Keratinocyte (primary cell): Measurements from ENCODE around the gene SRF. TPM values are rescaled to one million over a fixed set of nuclear protein-coding genes. Genes with fewer than 3 reads are reported as not detected.

Experiments used
- DNase-seq: peaks from one replicate; pipeline ENCODE4 v3.0.0-alpha.2; 2011; ENCODE audit warnings: low read depth, missing footprints, low spot score
- FAIRE-seq: peaks from 2 replicates; lab custom pipeline; 2011; peaks lifted over from hg19 to GRCh38; lab: Jason Lieb, UNC
- H2AFZ ChIP-seq: 2 replicates; pipeline ENCODE4 v1.6.0; 2012; ENCODE audit warnings: low read length, control low read depth, inconsistent platforms; ENCODE audit not compliant: control insufficient read depth
- H3K27ac ChIP-seq: 2 replicates; pipeline ENCODE4 v1.5.1; 2011; ENCODE audit warnings: low read length; ENCODE audit not compliant: control insufficient read depth, insufficient read depth
- H3K27me3 ChIP-seq: 3 replicates; pipeline ENCODE4 v1.6.0; 2011; ENCODE audit warnings: low read length; ENCODE audit not compliant: control insufficient read depth, insufficient read depth; ENCODE audit errors: extremely low read depth
- H3K36me3 ChIP-seq, 2 experiments: 2 replicates in 1 of 2; 3 replicates in 1 of 2; pipeline ENCODE4 v1.5.1; 2011; ENCODE audit warnings: low read length in 2 of 2, mild to moderate bottlenecking in 1 of 2; ENCODE audit not compliant: control insufficient read depth in 2 of 2, insufficient read depth in 2 of 2; ENCODE audit errors: extremely low read depth in 1 of 2
- H3K4me1 ChIP-seq: 3 replicates; pipeline ENCODE4 v1.5.1; 2011; ENCODE audit warnings: low read length; ENCODE audit not compliant: control insufficient read depth, insufficient read depth; ENCODE audit errors: extremely low read depth
- H3K4me2 ChIP-seq: 3 replicates; pipeline ENCODE4 v1.6.0; 2011; ENCODE audit warnings: low read depth, low read length; ENCODE audit not compliant: control insufficient read depth, insufficient read depth; ENCODE audit errors: extremely low read depth
- H3K4me3 ChIP-seq, 3 experiments: fragments of 200-600 bp in 1 of 3; sonication (generic) in 1 of 3; 2 replicates in 2 of 3; 3 replicates in 1 of 3; pipeline ENCODE4 v1.5.1; 2011 to 2016; ENCODE audit warnings: low read length in 3 of 3, mild to moderate bottlenecking in 3 of 3, control low read depth in 2 of 3, inconsistent platforms in 1 of 3, low read depth in 1 of 3, mixed read lengths in 1 of 3, mixed run types in 1 of 3, moderate library complexity in 1 of 3; ENCODE audit not compliant: control insufficient read depth in 2 of 3, insufficient read depth in 2 of 3; ENCODE audit errors: extremely low read depth in 1 of 3
- H3K79me2 ChIP-seq: 2 replicates; pipeline ENCODE4 v1.6.0; 2012; ENCODE audit warnings: low read length; ENCODE audit not compliant: control insufficient read depth, insufficient read depth
- H3K9ac ChIP-seq: 3 replicates; pipeline ENCODE4 v1.6.0; 2011; ENCODE audit warnings: low read length; ENCODE audit not compliant: control insufficient read depth, insufficient read depth; ENCODE audit errors: extremely low read depth
- H3K9me1 ChIP-seq: 3 replicates; pipeline ENCODE4 v1.6.0; 2011; ENCODE audit warnings: low read length; ENCODE audit not compliant: control insufficient read depth, insufficient read depth; ENCODE audit errors: extremely low read depth
- H3K9me3 ChIP-seq: 2 replicates; pipeline ENCODE4 v1.5.1; 2012; ENCODE audit warnings: low read depth, low read length; ENCODE audit not compliant: control insufficient read depth
- H4K20me1 ChIP-seq: 3 replicates; pipeline ENCODE4 v1.6.0; 2011; ENCODE audit warnings: low read length; ENCODE audit not compliant: control insufficient read depth, insufficient read depth; ENCODE audit errors: extremely low read depth
- EZH2 ChIP-seq: IDR thresholded peaks from one replicate; pipeline ENCODE4 v1.6.1; 2012; ENCODE audit warnings: inconsistent platforms, mild to moderate bottlenecking, low read length, moderate library complexity
- dilution Hi-C: fragments of 300-500 bp; cut with MboI; formaldehyde crosslinking; loops from one replicate; pipeline ENCODE4 v1.7.0; 2020; ENCODE audit warnings: low sequenced_read_pairs; ENCODE audit not compliant: extremely low pct_ligation_motif_present
- polyA plus RNA-seq, 5 experiments: library from polyadenylated mRNA; depleted of rRNA in 3 of 5; stranded (reverse) in 3 of 5; stranded (forward) in 1 of 5; unstranded in 1 of 5; fragments of >200 nt; gene quantifications; 1 replicate in 1 of 5; 2 replicates in 3 of 5; 3 replicates in 1 of 5; pipeline versions ENCODE4 v1.2.1 to v1.2.3, GENCODE V29; 2011 to 2012; ENCODE audit warnings: missing spikeins in 2 of 5, low read depth in 1 of 5, low replicate concordance in 1 of 5
- TF ChIP-seq, protein P1 (sequence below), 3 experiments: IDR thresholded peaks in 1 of 3; conservative IDR thresholded peaks in 1 of 3; optimal IDR thresholded peaks in 1 of 3; 2 replicates in 2 of 3; 3 replicates in 1 of 3; pipeline versions ENCODE3 to v1.5.1; 2011; ENCODE audit warnings: low read length in 3 of 3, mild to moderate bottlenecking in 3 of 3, moderate library complexity in 2 of 3, control low read depth in 1 of 3, inconsistent platforms in 1 of 3; ENCODE audit not compliant: insufficient read depth in 2 of 3; ENCODE audit errors: extremely low read depth in 1 of 3

Gene SRF
- polyA plus RNA-seq, 1 donor (not counting 4 experiments of a cell fraction or from before 2014, with no cell fraction given), result 28.5 TPM

GRCh38 chr6:43229803-43230620 is 58.9 kb downstream of the SRF start:
- dilution Hi-C loops, result no loop called here
- Histone ChIP-seq H3K9ac (no peak overlapping the region), H2AFZ (peak overlapping the region; percentile 88), H3K9me3 (no peaks in the 10 kb centered on the region), H3K9me1 (no peaks in the 10 kb centered on the region), H3K4me1 (peaks cover 11% of the 10 kb centered on the region), H3K27me3 (no peaks in the 10 kb centered on the region), H4K20me1 (no peaks in the 10 kb centered on the region), H3K27ac (no peak overlapping the region), H3K79me2 (peaks cover 6% of the 10 kb centered on the region), H3K4me3 (no peak overlapping the region), H3K36me3 (peaks cover 5 to 11% of the 10 kb centered on the region in 2 experiments), H3K4me2 (peak overlapping the region; percentile 89)
- FAIRE-seq, result no peak
- TF ChIP-seq, protein P1, sequence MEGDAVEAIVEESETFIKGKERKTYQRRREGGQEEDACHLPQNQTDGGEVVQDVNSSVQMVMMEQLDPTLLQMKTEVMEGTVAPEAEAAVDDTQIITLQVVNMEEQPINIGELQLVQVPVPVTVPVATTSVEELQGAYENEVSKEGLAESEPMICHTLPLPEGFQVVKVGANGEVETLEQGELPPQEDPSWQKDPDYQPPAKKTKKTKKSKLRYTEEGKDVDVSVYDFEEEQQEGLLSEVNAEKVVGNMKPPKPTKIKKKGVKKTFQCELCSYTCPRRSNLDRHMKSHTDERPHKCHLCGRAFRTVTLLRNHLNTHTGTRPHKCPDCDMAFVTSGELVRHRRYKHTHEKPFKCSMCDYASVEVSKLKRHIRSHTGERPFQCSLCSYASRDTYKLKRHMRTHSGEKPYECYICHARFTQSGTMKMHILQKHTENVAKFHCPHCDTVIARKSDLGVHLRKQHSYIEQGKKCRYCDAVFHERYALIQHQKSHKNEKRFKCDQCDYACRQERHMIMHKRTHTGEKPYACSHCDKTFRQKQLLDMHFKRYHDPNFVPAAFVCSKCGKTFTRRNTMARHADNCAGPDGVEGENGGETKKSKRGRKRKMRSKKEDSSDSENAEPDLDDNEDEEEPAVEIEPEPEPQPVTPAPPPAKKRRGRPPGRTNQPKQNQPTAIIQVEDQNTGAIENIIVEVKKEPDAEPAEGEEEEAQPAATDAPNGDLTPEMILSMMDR (optimal IDR thresholded peaks at IDR 0.05 in 1 of 3, IDR thresholded peaks at IDR 0.05 in 1 of 3, conservative IDR thresholded peaks at IDR 0.05 in 1 of 3; ENCODE audit: extremely low read depth in 1 of 3, insufficient read depth in 2 of 3, low read length in 3 of 3), result no peak
- no peak for TF ChIP-seq EZH2
- no peak for DNase-seq

GRCh38 chr6:43231053-43231452 is 60.0 kb downstream of the SRF start:
- no peak for FAIRE-seq
- Histone ChIP-seq H3K9me3 (no peaks in the 10 kb centered on the region), H3K27ac (no peak overlapping the region), H3K79me2 (peaks cover 6% of the 10 kb centered on the region), H3K27me3 (no peaks in the 10 kb centered on the region), H2AFZ (no peak overlapping the region), H3K36me3 (peaks cover under 1 to 7% of the 10 kb centered on the region in 2 experiments), H3K4me3 (no peak overlapping the region), H3K9me1 (no peaks in the 10 kb centered on the region), H3K4me2 (no peak overlapping the region), H3K9ac (no peak overlapping the region), H4K20me1 (no peaks in the 10 kb centered on the region), H3K4me1 (peaks cover 6% of the 10 kb centered on the region)
- dilution Hi-C loops, result no loop called here
- no peak for DNase-seq
- TF ChIP-seq EZH2, result no peak
- TF ChIP-seq, protein P1 (optimal IDR thresholded peaks at IDR 0.05 in 1 of 3, IDR thresholded peaks at IDR 0.05 in 1 of 3, conservative IDR thresholded peaks at IDR 0.05 in 1 of 3; ENCODE audit: extremely low read depth in 1 of 3, insufficient read depth in 2 of 3, low read length in 3 of 3), result no peak

Other genes starting within 250 kb of the SRF start
- gene CNPY3, start 241.8 kb upstream of the SRF start, polyA plus RNA-seq, result 15.8 to 30.9 TPM (median 19.7 TPM) in 3 replicates
- gene GNMT, start 210.5 kb upstream of the SRF start, polyA plus RNA-seq, result 0.08 to 0.10 TPM in 2 of 3 replicates, not detected in the other
- 5.6 to 8.7 TPM (median 7.5 TPM) in 3 replicates for gene PEX6, start 192.1 kb upstream of the SRF start, polyA plus RNA-seq
- gene PPP2R5D, start 186.7 kb upstream of the SRF start, polyA plus RNA-seq, result 44.4 to 59.9 TPM (median 49.6 TPM) in 3 replicates
- gene MEA1, start 157.3 kb upstream of the SRF start, polyA plus RNA-seq, result 62.4 to 76.1 TPM (median 69.2 TPM) in 3 replicates
- gene KLHDC3, start 157.0 kb upstream of the SRF start, polyA plus RNA-seq, result 22.4 to 30.3 TPM (median 24.8 TPM) in 3 replicates
- 57.1 to 101 TPM (median 67.5 TPM) in 3 replicates for gene RRP36, start 149.6 kb upstream of the SRF start, polyA plus RNA-seq
- gene CUL7, start 117.4 kb upstream of the SRF start, polyA plus RNA-seq, result 8.1 to 15.0 TPM (median 10.4 TPM) in 3 replicates
- gene MRPL2, start 111.8 kb upstream of the SRF start, polyA plus RNA-seq, result 25.6 to 36.0 TPM (median 27.4 TPM) in 3 replicates
- 8.3 to 15.2 TPM (median 8.8 TPM) in 3 replicates for gene KLC4, start 111.6 kb upstream of the SRF start, polyA plus RNA-seq
- 58.8 to 88.8 TPM (median 81.0 TPM) in 3 replicates for gene PTK7, start 95.0 kb upstream of the SRF start, polyA plus RNA-seq
- 19.0 to 23.0 TPM (median 21.6 TPM) in 3 replicates for gene CUL9, start 10.9 kb downstream of the SRF start, polyA plus RNA-seq
- 57.1 to 98.6 TPM (median 73.9 TPM) in 3 replicates for gene DNPH1, start 58.2 kb downstream of the SRF start, polyA plus RNA-seq
- not detected in 3 replicates for gene TTBK1, start 72.2 kb downstream of the SRF start, polyA plus RNA-seq
- not detected in 3 replicates for gene SLC22A7, start 127.0 kb downstream of the SRF start, polyA plus RNA-seq
- 0.08 to 0.67 TPM (median 0.26 TPM) in 3 replicates for gene CRIP3, start 137.6 kb downstream of the SRF start, polyA plus RNA-seq
- gene ZNF318, start 198.4 kb downstream of the SRF start, polyA plus RNA-seq, result 11.4 to 15.9 TPM (median 14.6 TPM) in 3 replicates